ENCODE results near the gene RFNG. TPM values are rescaled to one million over a fixed set of nuclear protein-coding genes. Genes with fewer than 3 reads are reported as not detected.

RFNG gene, protein sequence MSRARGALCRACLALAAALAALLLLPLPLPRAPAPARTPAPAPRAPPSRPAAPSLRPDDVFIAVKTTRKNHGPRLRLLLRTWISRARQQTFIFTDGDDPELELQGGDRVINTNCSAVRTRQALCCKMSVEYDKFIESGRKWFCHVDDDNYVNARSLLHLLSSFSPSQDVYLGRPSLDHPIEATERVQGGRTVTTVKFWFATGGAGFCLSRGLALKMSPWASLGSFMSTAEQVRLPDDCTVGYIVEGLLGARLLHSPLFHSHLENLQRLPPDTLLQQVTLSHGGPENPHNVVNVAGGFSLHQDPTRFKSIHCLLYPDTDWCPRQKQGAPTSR
- 62.4 and 68.5 TPM in 2 replicates for total RNA-seq (2014; rRNA removed; shearing (Covaris generic); ENCODE audit: low replicate concordance)

GRCh38 chr17:82051776-82052637 lies at the start of gene RFNG, which contains the start of gene GPS1:
Gene RFNG, minus strand, starts transcription at chr17:82051811. Its CDS starts 45 bp downstream, at chr17:82051766.
Gene GPS1, plus strand, starts transcription at chr17:82051898. Its CDS starts 34 bp downstream, at chr17:82051932.
- in situ Hi-C loops (cut with HindIII; ENCODE audit: low pct_unique_long_range_greater_than_20kb, low sequenced_read_pairs) = no loop called here
- DNase-seq (ENCODE audit: low read depth) = peak; percentile 42

- in situ Hi-C loops (cut with HindIII; ENCODE audit: low pct_unique_long_range_greater_than_20kb, low sequenced_read_pairs) = no loop called here
- DNase-seq (ENCODE audit: low read depth) = no peak
Measured at GRCh38 chr17:82101301-82101715, 49.7 kb upstream of the RFNG start.

GRCh38 chr17:82100502-82101298 lies 49.1 kb upstream of the RFNG start:
- in situ Hi-C loops (cut with HindIII; ENCODE audit: low pct_unique_long_range_greater_than_20kb, low sequenced_read_pairs) = no loop called here
- DNase-seq (ENCODE audit: low read depth) = no peak

GRCh38 chr17:82098939-82099763 lies 47.5 kb upstream of the RFNG start:
- DNase-seq (ENCODE audit: low read depth) = no peak
- in situ Hi-C loops (cut with HindIII; ENCODE audit: low pct_unique_long_range_greater_than_20kb, low sequenced_read_pairs) = no loop called here

DNA sequence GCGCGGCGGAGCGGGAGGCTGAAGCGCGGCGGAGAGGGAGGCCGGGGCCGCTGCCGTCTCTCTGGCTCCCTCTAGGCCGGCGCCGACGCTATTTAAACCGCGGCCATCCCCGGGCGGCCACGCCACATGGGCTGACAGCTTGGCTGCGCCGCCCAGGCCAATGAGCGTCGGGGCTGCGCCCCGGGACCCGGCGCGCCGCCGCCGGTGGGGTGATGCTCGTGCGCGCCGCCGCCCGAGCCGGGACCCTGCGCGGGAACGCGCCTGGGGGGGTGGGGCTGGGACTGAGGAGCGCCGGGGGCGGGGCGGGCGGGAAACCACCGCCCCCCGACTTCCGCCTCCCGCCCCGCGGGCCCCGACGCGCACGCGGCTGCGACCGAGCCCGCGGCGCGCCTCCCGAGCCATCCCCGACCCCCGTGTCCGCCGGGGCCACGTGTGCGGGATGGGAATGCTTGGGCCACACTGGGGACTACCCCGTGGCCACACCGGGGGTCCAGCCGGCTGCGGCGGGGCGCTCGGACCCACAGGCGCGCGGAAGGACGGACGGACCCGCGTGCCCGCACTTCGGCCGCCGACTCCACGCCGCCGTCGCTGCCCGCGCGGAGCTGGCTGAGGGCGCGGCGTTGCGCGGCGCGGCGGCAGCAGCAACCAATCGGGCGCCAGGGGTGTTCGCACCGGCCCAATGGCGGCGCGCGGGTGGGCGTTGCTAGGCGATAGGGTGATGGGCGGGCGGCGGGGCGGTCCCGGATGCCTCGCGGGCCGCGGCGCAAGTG lies 46.7 kb upstream of the RFNG start, which contains the start of gene FASN:
TSS of gene FASN (minus strand) at position 68 of the 770 bp plus-strand sequence. CDS start 1,791 bp downstream, outside the sequence.
- in situ Hi-C loops (cut with HindIII; ENCODE audit: low pct_unique_long_range_greater_than_20kb, low sequenced_read_pairs) = no loop called here

DNA sequence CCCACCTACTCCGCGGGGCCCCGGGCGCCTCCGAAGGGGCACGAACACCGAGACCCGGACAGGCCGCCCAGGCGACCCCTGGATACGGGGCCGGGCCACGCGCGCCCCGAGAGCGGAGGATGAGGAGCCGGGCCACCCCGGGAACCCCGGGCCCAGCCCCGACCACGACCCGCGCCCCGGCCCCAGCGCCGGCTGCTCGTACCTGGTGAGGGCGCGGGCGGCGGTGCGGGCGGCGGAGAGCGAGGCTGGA lies 46.2 kb upstream of the RFNG start:
- in situ Hi-C loops (cut with HindIII; ENCODE audit: low pct_unique_long_range_greater_than_20kb, low sequenced_read_pairs) = no loop called here

More for the DNA sequence above, 46.7 kb upstream of the RFNG start, which contains the start of gene FASN:
- peak; percentile 95 for DNase-seq (ENCODE audit: low read depth)

GRCh38 chr17:82097184-82097918 lies 45.7 kb upstream of the RFNG start:
- in situ Hi-C loops (cut with HindIII; ENCODE audit: low pct_unique_long_range_greater_than_20kb, low sequenced_read_pairs) = no loop called here
- DNase-seq (ENCODE audit: low read depth) = no peak

More for the DNA sequence above, 46.2 kb upstream of the RFNG start:
- DNase-seq (ENCODE audit: low read depth) = no peak

GRCh38 chr17:82096709-82097183 lies 45.1 kb upstream of the RFNG start:
- no peak for DNase-seq (ENCODE audit: low read depth)
- in situ Hi-C loops (cut with HindIII; ENCODE audit: low pct_unique_long_range_greater_than_20kb, low sequenced_read_pairs) = no loop called here

DNA sequence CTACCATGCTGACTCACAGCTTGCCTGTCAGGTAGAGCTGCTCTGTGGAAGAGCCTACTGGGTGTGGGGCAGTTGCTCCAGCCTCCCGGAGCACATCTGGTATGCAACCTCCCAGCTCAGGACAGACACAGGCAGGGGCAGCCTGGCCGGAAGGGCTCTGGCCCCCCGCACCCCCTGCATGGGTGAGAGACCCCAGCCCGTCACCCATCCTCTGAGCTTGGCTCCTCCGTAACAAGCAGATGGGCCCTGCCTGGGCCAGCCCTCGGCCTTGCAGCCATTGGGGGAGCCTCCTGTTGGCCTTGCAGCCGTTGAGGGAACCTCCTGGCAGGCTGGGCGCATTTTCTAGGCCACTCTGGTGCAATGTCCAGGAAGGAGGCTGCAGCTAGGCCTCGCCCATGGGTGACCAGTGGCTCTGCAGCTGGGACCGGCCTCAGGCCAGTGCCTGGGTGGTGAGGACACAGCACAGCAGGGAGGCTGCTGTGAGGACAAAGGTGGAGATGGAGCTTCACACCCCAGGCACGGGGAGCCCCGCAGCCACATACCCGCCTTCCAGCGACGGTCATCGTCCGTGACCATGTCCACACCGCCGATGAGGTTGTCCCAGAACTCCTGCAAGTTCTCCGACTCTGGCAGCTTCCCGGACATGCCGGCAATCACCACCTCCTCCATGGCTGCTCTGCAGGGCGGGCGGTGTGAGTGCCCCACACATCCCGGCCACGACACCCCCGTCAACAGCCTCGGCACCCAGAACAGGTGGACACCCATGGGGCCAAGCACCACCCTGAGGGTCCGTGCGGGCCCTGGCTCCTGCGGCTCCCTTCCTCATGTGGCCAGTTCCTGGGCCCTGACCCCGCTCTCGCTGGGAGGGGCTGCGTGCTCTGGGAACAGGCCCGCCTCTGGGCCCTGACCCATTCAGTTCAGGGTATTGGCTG lies 44.4 kb upstream of the RFNG start:
- in situ Hi-C loops (cut with HindIII; ENCODE audit: low pct_unique_long_range_greater_than_20kb, low sequenced_read_pairs) = no loop called here
- DNase-seq (ENCODE audit: low read depth) = no peak

DNA sequence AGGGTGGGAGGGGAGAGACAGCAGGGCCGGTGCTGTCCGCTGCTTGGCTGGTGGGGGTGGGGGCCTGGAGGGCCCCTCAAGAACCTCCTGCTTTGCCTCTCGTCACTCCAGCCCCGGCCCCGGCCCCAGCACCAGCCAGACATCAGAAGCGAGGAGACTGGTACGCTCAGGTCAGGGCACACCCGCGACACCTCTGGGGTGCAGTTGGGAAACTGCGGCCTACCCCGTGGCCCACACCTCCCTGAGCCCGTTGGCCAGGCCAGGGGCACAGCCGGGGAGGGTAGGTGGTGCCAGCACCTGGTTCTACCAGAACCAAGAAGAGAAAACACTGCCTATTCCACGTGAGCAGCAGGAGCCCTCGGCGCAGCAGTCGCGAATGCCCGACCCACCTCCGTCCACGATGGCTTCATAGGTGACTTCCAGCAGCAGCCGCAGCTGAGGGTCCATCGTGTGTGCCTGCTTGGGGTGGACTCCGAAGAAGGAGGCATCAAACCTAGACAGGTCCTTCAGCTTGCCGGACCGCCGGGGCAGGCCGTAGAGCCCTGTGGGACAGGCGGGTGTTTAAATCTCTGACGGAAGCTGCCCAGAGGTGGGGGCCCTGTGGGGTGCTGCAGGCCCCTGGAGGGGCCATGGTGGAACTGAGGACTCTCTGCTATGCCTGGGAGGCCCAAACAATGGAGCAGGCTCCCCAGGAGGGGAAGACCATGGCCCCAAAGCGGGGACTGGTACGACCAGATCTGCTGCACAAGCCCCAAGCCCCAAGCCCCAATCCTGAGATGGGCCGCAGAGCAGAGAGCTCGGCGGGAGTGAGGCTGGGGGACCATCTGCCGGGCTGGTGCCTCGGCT lies 43.5 kb upstream of the RFNG start:
- DNase-seq (ENCODE audit: low read depth) = no peak
- in situ Hi-C loops (cut with HindIII; ENCODE audit: low pct_unique_long_range_greater_than_20kb, low sequenced_read_pairs) = no loop called here

DNA sequence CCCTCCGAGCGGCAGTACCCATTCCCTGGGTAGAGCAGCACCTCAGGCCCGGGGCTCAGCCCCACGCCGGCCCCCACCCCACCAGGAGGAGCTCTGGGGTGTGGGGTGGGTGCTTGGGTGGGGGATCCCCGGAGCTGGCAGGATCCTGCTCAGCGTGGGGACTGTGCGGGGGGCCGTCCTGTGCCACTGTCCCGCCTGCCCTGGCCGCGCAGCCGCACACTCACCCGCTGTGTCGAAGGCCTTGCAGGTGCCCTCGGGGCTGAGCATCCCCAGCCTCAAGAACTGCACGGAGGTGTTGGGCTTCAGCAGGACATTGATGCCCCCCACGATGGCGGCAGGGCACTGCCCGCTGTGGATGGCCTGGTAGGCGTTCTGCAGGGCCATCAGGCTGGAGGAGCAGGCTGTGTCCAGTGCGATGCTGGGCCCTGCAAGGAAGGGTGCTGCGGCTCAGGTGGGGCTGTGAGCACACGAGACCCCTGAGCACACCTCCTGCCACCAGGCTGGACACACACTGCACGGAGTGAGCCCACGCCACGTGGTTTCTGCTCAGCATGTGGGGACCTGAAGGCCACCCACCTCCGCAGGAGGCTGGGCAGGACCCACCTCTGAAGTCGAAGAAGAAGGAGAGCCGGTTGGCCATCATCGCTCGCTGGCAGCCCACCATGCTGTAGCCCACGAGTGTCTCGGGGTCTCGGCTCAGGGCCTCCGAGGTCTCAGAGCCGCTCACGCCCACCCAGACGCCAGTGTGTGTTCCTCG lies 41.6 kb upstream of the RFNG start:
- in situ Hi-C loops (cut with HindIII; ENCODE audit: low pct_unique_long_range_greater_than_20kb, low sequenced_read_pairs) = no loop called here
- no peak for DNase-seq (ENCODE audit: low read depth)

GRCh38 chr17:82092628-82092994 lies 41.0 kb upstream of the RFNG start:
- in situ Hi-C loops (cut with HindIII; ENCODE audit: low pct_unique_long_range_greater_than_20kb, low sequenced_read_pairs) = no loop called here

DNA sequence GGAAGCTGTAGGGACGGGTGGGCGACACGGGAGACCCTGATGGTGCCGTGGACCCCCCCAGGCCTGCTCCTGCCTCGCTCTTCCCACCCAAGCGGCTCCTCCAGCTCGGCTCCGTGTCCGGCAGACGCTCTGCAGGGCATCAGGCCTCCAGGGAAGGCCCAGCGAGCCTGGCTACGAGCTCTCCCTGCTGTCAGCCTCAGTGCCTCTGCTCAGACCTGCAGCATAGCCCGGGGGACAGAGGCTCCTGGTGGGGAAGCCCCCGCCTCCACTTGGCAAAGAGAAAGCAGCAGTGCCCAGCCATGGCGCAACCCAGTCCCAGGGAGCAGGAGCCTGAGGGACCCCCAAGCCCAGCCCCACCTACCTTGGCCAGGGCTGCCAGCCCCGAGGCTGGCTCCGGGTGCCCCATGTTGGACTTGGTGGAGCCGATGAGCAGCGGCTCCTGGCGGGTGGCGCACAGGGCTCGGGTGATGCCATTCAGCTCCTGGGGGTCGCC lies 40.5 kb upstream of the RFNG start:
- DNase-seq (ENCODE audit: low read depth) = no peak
- in situ Hi-C loops (cut with HindIII; ENCODE audit: low pct_unique_long_range_greater_than_20kb, low sequenced_read_pairs) = no loop called here

More at GRCh38 chr17:82092628-82092994, 41.0 kb upstream of the RFNG start:
- no peak for DNase-seq (ENCODE audit: low read depth)
